HFFc6 (cell line): Measurements from ENCODE around the gene DTNB. TPM values are rescaled to one million over a fixed set of nuclear protein-coding genes. Genes with fewer than 3 reads are reported as not detected.
A peak's percentile ranks its signal among the peaks of the same experiment; 100 is the strongest.
"Not testable (repeated sequence)": the region's sequence is repeated elsewhere in the genome, so short reads cannot be mapped to it uniquely, and the experiment has no call there.

ENCODE experiments used
- DNase-seq: peaks from one replicate; pipeline ENCODE4 v3.0.0-alpha.2; 2018
- H3K27ac Mint-ChIP-seq: 2 replicates; pipeline ENCODE4 v1.8.0; 2020; ENCODE audit warnings: mild to moderate bottlenecking, mixed read lengths
- H3K27me3 Mint-ChIP-seq: 2 replicates; pipeline ENCODE4 v1.8.0; 2021; ENCODE audit warnings: mild to moderate bottlenecking, moderate library complexity, mixed read lengths; ENCODE audit not compliant: insufficient read depth
- H3K36me3 Mint-ChIP-seq: 2 replicates; pipeline ENCODE4 v1.8.0; 2021; ENCODE audit warnings: low read depth, mixed read lengths
- H3K4me1 Mint-ChIP-seq: 2 replicates; pipeline ENCODE4 v1.8.0; 2020; ENCODE audit warnings: low read depth, mixed read lengths
- H3K4me3 Mint-ChIP-seq: 2 replicates; pipeline ENCODE4 v1.8.0; 2020; ENCODE audit warnings: mild to moderate bottlenecking, moderate library complexity, mixed read lengths
- H3K9me3 Mint-ChIP-seq: 2 replicates; pipeline ENCODE4 v1.8.0; 2020; ENCODE audit warnings: mild to moderate bottlenecking, mixed read lengths
- total RNA-seq, 6 experiments: library from RNA; stranded (reverse); fragmentation: NEBNext Ultra II Directional; extraction: Animal tissue kit (Norgen Biotek cat#: 25700); gene quantifications; 2 replicates in 1 of 6; 3 replicates in 5 of 6; pipeline ENCODE4 v1.2.3, GENCODE V29; 2021
- TF ChIP-seq, protein P1 (sequence below): fragments of 200-600 bp; sonication (generic); IDR thresholded peaks from 2 replicates; pipeline ENCODE4 v1.5.0; 2021; ENCODE audit warnings: antibody characterized with exemption, mild to moderate bottlenecking

The DTNB gene
- total RNA-seq, 6 experiments from 2014 or later: 4.2 to 6.2 (median 4.7) TPM

DNA sequence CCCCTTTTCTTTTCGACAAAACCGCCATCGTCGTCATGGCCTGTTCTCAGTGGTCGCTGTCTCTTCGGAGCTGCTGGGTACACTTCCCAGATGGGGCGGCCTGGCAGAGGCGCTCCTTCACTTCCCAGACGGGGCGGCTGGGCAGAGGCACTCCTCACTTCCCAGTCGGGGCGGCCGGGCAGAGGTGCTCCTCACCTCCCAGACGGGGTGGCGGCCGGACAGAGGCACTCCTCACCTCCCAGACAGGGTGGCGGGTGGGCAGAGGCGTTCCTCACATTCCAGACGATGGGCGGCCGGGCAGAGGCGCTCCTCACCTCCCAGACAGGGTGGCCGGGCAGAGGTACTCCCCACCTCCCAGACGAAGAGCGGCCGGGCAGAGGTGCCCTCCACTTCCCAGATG, 138.9 kb downstream of the DTNB start:
- H3K27ac Mint-ChIP-seq: no peak overlapping the region
- H3K4me1 Mint-ChIP-seq: no peaks in the 10 kb centered on the region
- H3K9me3 Mint-ChIP-seq: peaks cover 4% of the 10 kb centered on the region
- no peak overlapping the region for H3K4me3 Mint-ChIP-seq
- no peak for DNase-seq
- H3K36me3 Mint-ChIP-seq: no peaks in the 10 kb centered on the region
- TF ChIP-seq, protein P1, sequence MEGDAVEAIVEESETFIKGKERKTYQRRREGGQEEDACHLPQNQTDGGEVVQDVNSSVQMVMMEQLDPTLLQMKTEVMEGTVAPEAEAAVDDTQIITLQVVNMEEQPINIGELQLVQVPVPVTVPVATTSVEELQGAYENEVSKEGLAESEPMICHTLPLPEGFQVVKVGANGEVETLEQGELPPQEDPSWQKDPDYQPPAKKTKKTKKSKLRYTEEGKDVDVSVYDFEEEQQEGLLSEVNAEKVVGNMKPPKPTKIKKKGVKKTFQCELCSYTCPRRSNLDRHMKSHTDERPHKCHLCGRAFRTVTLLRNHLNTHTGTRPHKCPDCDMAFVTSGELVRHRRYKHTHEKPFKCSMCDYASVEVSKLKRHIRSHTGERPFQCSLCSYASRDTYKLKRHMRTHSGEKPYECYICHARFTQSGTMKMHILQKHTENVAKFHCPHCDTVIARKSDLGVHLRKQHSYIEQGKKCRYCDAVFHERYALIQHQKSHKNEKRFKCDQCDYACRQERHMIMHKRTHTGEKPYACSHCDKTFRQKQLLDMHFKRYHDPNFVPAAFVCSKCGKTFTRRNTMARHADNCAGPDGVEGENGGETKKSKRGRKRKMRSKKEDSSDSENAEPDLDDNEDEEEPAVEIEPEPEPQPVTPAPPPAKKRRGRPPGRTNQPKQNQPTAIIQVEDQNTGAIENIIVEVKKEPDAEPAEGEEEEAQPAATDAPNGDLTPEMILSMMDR: no peak
- H3K27me3 Mint-ChIP-seq: peaks cover 2% of the 10 kb centered on the region

DNA sequence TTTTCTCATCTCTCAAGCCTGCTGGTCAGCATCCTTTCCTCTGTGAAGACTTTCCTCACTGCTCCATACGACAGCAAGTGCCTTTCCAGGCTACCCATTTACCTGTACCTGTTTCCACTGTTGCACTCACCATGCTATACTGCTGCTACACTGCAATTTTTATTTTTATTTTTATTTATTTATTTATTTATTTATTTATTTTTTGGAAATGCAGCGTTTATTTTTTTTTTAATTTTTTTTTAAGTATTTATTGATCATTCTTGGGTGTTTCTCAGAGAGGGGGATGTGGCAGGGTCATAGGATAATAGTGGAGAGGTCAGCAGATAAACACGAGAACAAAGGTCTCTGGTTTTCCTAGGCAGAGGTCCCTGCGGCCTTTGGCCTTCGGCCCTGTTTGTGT, 139.6 kb downstream of the DTNB start:
- DNase-seq, H3K36me3 Mint-ChIP-seq, H3K27me3 Mint-ChIP-seq, H3K9me3 Mint-ChIP-seq, H3K27ac Mint-ChIP-seq, H3K4me3 Mint-ChIP-seq, H3K4me1 Mint-ChIP-seq: not testable (repeated sequence)

DNA sequence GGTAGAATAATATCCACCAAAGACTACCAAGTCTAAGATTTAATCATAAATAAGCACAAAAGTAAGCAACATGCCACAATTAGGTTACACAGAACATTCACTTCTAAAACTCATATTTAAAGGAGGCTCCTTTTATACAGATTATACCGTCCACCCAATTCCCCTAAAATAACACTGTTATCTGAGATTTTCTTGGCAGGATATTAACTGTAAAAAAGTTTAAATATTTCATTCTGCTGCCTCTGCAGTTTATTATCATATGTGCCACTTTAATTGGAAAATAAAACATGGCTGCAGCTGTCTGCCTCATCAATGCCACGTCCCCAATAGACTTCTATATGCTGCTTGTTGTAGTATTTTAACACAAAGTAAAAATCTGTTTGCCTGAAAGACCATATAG, 140.9 kb downstream of the DTNB start:
- no peak overlapping the region for H3K4me3 Mint-ChIP-seq

DNA sequence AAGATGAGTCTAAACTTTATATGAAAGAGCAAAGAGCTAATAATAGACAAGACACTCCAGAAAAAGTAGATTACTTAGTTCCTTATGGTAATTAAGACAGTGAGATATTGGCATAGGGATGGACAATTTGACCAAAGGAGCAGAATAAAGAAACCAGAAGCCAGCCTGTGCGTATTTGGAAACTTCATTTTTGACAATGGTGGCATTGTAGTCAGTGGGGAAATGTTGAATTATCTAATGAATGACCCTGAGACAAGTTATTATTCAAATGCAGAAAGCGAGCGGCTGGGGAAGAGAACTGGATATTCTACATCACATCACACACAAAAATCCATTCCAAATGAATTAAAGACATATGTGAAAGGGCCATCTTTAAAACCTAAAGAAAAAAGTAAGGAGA, 144.3 kb downstream of the DTNB start:
- H3K4me3 Mint-ChIP-seq: no peak overlapping the region

More for the DNA sequence above, 140.9 kb downstream of the DTNB start:
- Mint-ChIP-seq H3K9me3 (peaks cover 4% of the 10 kb centered on the region), H3K36me3 (no peaks in the 10 kb centered on the region), H3K27ac (no peak overlapping the region), H3K27me3 (peaks cover 2% of the 10 kb centered on the region), H3K4me1 (peaks cover 10% of the 10 kb centered on the region)
- DNase-seq: no peak
- TF ChIP-seq, protein P1: no peak

DNA sequence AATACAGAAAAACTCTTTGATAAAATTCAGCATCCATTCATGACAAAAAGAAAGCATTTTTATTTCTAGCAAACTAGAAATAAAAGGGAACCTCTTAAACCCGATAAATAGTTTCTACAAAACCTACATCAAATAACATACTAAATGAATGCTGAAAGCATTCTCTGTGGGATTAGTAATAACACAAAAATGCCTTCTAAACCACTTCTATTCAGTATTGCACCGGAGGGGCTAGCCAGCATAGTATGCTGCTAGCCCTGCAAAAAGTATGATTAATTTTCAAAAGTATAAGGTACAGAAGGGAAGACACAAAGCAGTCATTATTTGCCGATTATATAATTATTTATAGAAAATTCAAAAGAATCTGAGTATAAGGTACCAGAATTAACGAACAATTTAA, 145.2 kb downstream of the DTNB start:
- H3K27me3 Mint-ChIP-seq: peaks cover 2% of the 10 kb centered on the region
- no peaks in the 10 kb centered on the region for H3K9me3 Mint-ChIP-seq
- DNase-seq: peak; percentile 71
- peak overlapping the region; percentile 12; the same call in 1 of the 2 replicates for H3K27ac Mint-ChIP-seq
- TF ChIP-seq, protein P1: no peak
- no peaks in the 10 kb centered on the region for H3K36me3 Mint-ChIP-seq
- peaks cover 12% of the 10 kb centered on the region for H3K4me1 Mint-ChIP-seq
- H3K4me3 Mint-ChIP-seq: peak overlapping the region; percentile 7; the same call in 1 of the 2 replicates

More for the DNA sequence above, 144.3 kb downstream of the DTNB start:
- no peak for DNase-seq
- Mint-ChIP-seq H3K4me1 (peaks cover 12% of the 10 kb centered on the region), H3K27ac (no peak overlapping the region), H3K27me3 (peaks cover 2% of the 10 kb centered on the region), H3K36me3 (no peaks in the 10 kb centered on the region), H3K9me3 (peaks cover 1% of the 10 kb centered on the region)
- TF ChIP-seq, protein P1: no peak

DNA sequence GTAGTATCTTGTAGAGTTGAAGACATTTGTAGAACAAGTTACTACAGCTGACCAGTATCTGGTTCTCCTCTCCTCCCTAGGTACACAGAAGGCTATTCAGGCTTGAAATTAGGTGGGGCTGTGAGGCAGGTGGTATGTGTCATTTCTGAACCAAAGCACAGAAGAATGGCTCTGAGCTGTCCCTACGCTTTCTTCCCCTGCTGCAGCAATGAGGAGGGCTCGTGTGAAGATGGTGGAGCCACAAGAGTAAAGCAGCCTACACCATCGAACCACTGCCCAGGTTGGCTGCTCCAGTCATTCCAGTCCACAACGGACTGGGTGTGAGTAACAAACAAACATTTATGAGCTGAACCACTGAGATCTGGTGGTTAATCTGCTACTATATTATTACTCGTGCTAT, 148.9 kb downstream of the DTNB start:
- DNase-seq: no peak
- no peak overlapping the region for H3K4me3 Mint-ChIP-seq
- TF ChIP-seq, protein P1: no peak
- H3K27ac Mint-ChIP-seq: no peak overlapping the region
- H3K27me3 Mint-ChIP-seq: no peaks in the 10 kb centered on the region; the same call in 1 of the 2 replicates
- peaks cover 27% of the 10 kb centered on the region for H3K4me1 Mint-ChIP-seq
- H3K36me3 Mint-ChIP-seq: no peaks in the 10 kb centered on the region
- H3K9me3 Mint-ChIP-seq: no peaks in the 10 kb centered on the region
